HG02588 (cell line): ENCODE results near the gene PRKCE.

Source experiments
- ATAC-seq: cut with Tn5 transposase; IDR thresholded peaks from one replicate; pipeline ENCODE4 v1.9.1; 2021; ENCODE audit warnings: mild to moderate bottlenecking, moderate library complexity; ENCODE audit not compliant: unreplicated experiment

The PRKCE gene

DNA sequence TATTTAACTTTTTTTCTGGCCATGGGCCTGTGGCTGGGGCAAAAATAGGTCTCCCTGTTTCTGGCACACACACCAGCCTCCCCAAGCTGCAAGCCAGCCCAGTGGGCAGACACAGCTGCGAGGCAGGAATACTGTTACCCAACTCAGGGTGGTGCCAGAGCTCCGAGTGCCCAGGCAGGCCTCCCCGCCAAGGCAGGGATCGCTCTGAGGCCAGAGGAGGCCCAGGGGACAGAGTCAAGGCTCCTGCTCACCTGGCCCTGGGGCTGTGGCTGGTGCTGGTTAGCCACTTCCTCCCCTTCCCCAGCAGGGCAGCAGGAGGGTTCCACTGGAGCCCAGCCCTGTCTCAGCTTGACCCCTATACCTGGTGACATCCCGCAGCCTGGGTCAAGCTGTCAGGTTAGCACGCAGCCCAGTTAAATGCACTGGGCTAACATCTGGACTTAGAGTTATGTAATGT lies 578.7 kb downstream of the PRKCE start:
- peak; percentile 44 for ATAC-seq

- ATAC-seq, result no peak
Observed at GRCh38 chr2:46230677-46231425, 579.4 kb downstream of the PRKCE start.

DNA sequence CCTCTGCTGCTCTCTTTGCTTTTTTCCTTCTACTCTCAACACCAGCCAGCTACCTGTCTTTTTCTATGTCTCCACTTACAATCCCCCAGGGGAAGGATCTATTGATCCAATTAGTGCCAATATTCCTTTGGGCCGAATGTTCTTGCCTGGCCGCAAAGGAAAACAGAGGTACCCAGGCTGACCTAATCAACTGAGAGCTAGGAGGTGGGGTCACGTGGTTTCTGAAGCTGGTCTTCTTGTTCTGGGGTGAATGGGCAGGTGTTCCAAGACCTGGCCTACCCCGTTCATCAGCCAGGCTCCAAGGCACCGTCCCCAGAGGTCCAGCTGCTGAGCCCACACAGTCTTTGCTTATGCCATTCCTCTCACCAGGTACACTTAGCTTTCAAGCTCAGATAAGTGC lies 580.2 kb downstream of the PRKCE start:
- no peak for ATAC-seq

DNA sequence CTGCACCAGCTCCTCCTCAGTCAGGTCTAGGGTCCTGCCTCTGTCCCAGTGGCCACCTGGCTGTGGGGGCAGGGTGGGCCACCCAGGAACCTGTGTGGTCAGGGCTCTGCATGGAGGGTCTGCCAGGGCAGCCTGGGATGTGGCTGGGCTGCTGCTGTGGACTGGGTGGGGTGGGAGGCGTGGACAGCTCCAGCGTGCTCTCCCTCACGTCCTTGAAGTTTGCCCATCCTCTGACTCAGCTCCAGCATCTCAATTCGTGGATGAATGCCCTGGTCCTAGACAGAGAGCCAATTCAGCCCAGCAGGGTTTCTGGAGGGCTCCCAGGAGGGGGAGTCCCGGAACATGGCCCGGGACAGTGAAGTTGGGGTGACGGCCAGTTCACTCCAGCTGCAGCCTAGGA lies 581.4 kb downstream of the PRKCE start:
- ATAC-seq, result no peak

DNA sequence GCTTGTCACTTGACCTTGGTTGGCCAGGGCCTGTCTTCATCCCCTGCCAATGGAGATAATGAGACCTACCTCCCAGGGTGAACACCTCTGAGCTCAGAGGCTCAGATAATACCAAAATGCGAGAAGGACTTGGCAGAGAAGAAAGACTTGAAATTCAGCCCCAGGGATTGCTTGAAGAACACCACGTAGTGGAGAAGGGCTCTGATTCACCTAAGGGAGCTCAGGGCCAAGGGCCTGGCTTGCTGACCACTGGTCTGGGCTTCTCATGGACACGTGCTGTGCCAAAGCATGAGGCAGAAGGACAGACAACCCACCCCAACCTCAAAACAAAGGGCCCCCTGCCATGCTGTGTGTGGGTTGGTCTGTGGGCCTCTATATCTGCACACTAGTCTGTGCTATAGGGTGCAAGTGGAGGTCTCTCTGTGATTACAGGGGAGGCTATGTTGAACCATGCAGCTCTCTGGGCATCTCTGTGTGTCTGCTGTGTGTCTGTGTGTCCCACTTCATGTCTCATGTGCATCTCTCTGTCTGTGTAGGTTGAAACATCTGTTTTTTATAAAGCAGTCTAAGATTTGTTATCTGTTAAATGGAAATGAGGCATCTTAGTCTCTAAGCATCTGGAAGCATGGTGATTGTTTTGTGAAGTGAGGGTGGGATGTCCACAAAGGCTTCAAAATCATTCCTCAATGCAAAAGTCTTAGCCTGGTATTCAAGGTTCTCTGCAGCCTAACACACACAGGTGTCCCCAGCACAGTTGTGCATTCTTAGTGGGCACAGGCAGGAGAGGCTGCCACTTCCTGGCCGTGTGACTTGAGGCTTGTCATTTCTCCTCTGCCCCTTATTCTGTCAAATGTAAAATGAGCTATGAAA lies 584.8 kb downstream of the PRKCE start:
- no peak for ATAC-seq

- ATAC-seq, result no peak
Observed at GRCh38 chr2:46236876-46237859, 585.7 kb downstream of the PRKCE start.
